A549 (cell line): ENCODE results near the gene STYXL1. TPM values are rescaled to one million over a fixed set of nuclear protein-coding genes. Genes with fewer than 3 reads are reported as not detected.

ENCODE experiments used
- ATAC-seq, 2 experiments: fragments of 200-7000 bp in 1 of 2; fragments of >200 bp in 1 of 2; cut with Nextera tagmentation in 1 of 2; cut with Tn5 transposase in 1 of 2; 3 replicates each; pipeline versions ENCODE4 v1.8.0 to v1.9.1; 2018 to 2020; ENCODE audit warnings: mild to moderate bottlenecking in 1 of 2, moderate library complexity in 1 of 2
- CTCF ChIA-PET: fragments of 300-600 bp; sonication (Branson Sonifier 250); formaldehyde crosslinking; extraction: SDS; loops from one replicate; lab custom pipeline; 2021; ENCODE audit warnings: antibody characterized with exemption, inconsistent platforms; lab: Yijun Ruan, JAX
- POLR2A ChIA-PET: fragments of 350-600 bp; formaldehyde crosslinking; extraction: SDS; loops from one replicate; lab custom pipeline; 2021; ENCODE audit warnings: antibody characterized with exemption, inconsistent platforms; lab: Yijun Ruan, JAX
- DNase-seq, 2 experiments: peaks; one replicate each; pipeline versions ENCODE4 v3.0.0 to v3.0.0-alpha.2; 2011 to 2016; ENCODE audit warnings: low read depth in 1 of 2, low spot score in 1 of 2
- FAIRE-seq: peaks from 2 replicates; lab custom pipeline; 2011; peaks lifted over from hg19 to GRCh38; lab: Jason Lieb, UNC
- H3K27ac ChIP-seq, 2 experiments: fragments of >200 bp; sonication (Bioruptor Twin); formaldehyde crosslinking; 3 replicates each; pipeline ENCODE4 v1.5.1; 2016 to 2017
- H3K4me1 ChIP-seq: fragments of >200 bp; sonication (Bioruptor Twin); formaldehyde crosslinking; 3 replicates; pipeline ENCODE4 v1.6.1; 2016
- H3K4me2 ChIP-seq: fragments of >200 bp; sonication (Bioruptor Twin); formaldehyde crosslinking; 3 replicates; pipeline ENCODE4 v1.6.1; 2016
- H3K4me3 ChIP-seq: fragments of >200 bp; sonication (Bioruptor Twin); formaldehyde crosslinking; 3 replicates; pipeline ENCODE4 v1.5.1; 2016
- H3K9me3 ChIP-seq: fragments of >200 bp; sonication (Bioruptor Twin); formaldehyde crosslinking; 3 replicates; pipeline ENCODE4 v1.6.1; 2016
- CBX2 ChIP-seq: fragments of 200-600 bp; sonication (generic); IDR thresholded peaks from 2 replicates; pipeline ENCODE4 v1.6.1; 2016; ENCODE audit warnings: low read depth, mild to moderate bottlenecking, borderline replicate concordance
- CEBPB ChIP-seq, 2 experiments: fragments of >200 bp in 1 of 2; sonication (Bioruptor Twin) in 1 of 2; formaldehyde crosslinking in 1 of 2; IDR thresholded peaks; 2 replicates each; pipeline ENCODE4 v1.6.1; 2012 to 2016
- CHD2 ChIP-seq: fragments of 150-350 bp; IDR thresholded peaks from 2 replicates; pipeline ENCODE4 v1.6.1; 2014; ENCODE audit warnings: low read length; ENCODE audit not compliant: partially characterized antibody
- FOXS1 ChIP-seq: fragments of 250-450 bp; sonication (Bioruptor Pico); IDR thresholded peaks from 2 replicates; pipeline ENCODE4 v1.5.0; 2020; ENCODE audit warnings: mild to moderate bottlenecking, moderate library complexity
- GATA3 ChIP-seq: IDR thresholded peaks from 2 replicates; pipeline ENCODE4 v1.6.1; 2012; ENCODE audit warnings: borderline replicate concordance
- HDAC2 ChIP-seq: fragments of 200-600 bp; sonication (generic); IDR thresholded peaks from 2 replicates; pipeline ENCODE4 v1.6.1; 2016
- HOXB13 ChIP-seq: fragments of 250-450 bp; sonication (Bioruptor Pico); IDR thresholded peaks from 2 replicates; pipeline ENCODE4 v1.5.0; 2020; ENCODE audit warnings: low read depth, mild to moderate bottlenecking, moderate library complexity
- MAFK ChIP-seq: fragments of 450-650 bp; IDR thresholded peaks from 2 replicates; pipeline ENCODE4 v1.6.1; 2014; ENCODE audit not compliant: partially characterized antibody
- RAD21 ChIP-seq, 2 experiments: fragments of >200 bp in 1 of 2; sonication (Bioruptor Twin) in 1 of 2; formaldehyde crosslinking in 1 of 2; IDR thresholded peaks in 1 of 2; conservative IDR thresholded peaks in 1 of 2; 2 replicates in 1 of 2; 3 replicates in 1 of 2; pipeline ENCODE4 v1.6.1; 2012 to 2018; ENCODE audit warnings: inconsistent platforms in 1 of 2
- RFX5 ChIP-seq: fragments of 450-650 bp; IDR thresholded peaks from 2 replicates; pipeline ENCODE4 v1.7.1; 2014; ENCODE audit warnings: antibody characterized with exemption, mild to moderate bottlenecking, moderate library complexity
- SREBF2 ChIP-seq: fragments of 450-650 bp; IDR thresholded peaks from 2 replicates; pipeline ENCODE4 v1.6.1; 2014; ENCODE audit warnings: mild to moderate bottlenecking, moderate library complexity
- TFCP2L1 ChIP-seq: fragments of 250-450 bp; sonication (Bioruptor Pico); IDR thresholded peaks from 2 replicates; pipeline ENCODE4 v1.5.0; 2021; ENCODE audit warnings: mild to moderate bottlenecking
- ZNF302 ChIP-seq: fragments of 250-450 bp; sonication (Bioruptor Pico); IDR thresholded peaks from 2 replicates; pipeline ENCODE4 v1.9.0; 2021; ENCODE audit warnings: inconsistent platforms, mild to moderate bottlenecking, moderate library complexity
- WGBS: methylation state at CpG from one replicate; pipeline ENCODE4 v1.1.6; 2017; ENCODE audit errors: missing lambda C conversion rate; 5-methylcytosine and 5-hydroxymethylcytosine counted together
- polyA plus RNA-seq, 4 experiments: library from polyadenylated mRNA; depleted of rRNA in 3 of 4; stranded (reverse); fragments of >200 nt; fragmentation: RNase III in 1 of 4; extraction: RNeasy Plus Mini Kit Qiagen cat#74134 plus additional on column Dnase treatment in 1 of 4; gene quantifications; 2 replicates in 3 of 4; 3 replicates in 1 of 4; pipeline ENCODE4 v1.2.3, GENCODE V29; 2011 to 2017
- TF ChIP-seq, protein P1 (sequence below): IDR thresholded peaks from 2 replicates; pipeline ENCODE4 v1.6.1; 2012
- TF ChIP-seq, protein P2 (sequence below): fragments of 450-650 bp; IDR thresholded peaks from 2 replicates; pipeline ENCODE4 v1.6.1; 2014; ENCODE audit warnings: antibody characterized with exemption
- TF ChIP-seq, protein P3 (sequence below): fragments of 150-350 bp; IDR thresholded peaks from 2 replicates; pipeline ENCODE4 v1.6.1; 2014; ENCODE audit warnings: low read depth, mild to moderate bottlenecking, low read length
- TF ChIP-seq, protein P4 (sequence below): fragments of 250-450 bp; sonication (Bioruptor Pico); IDR thresholded peaks from 2 replicates; pipeline ENCODE4 v1.5.0; 2020; ENCODE audit warnings: low read depth, mild to moderate bottlenecking, moderate library complexity

The STYXL1 gene
- polyA plus RNA-seq, 2 of the 4 experiments (the other 2 are of a cell fraction): 36.0 to 76.8 TPM

DNA sequence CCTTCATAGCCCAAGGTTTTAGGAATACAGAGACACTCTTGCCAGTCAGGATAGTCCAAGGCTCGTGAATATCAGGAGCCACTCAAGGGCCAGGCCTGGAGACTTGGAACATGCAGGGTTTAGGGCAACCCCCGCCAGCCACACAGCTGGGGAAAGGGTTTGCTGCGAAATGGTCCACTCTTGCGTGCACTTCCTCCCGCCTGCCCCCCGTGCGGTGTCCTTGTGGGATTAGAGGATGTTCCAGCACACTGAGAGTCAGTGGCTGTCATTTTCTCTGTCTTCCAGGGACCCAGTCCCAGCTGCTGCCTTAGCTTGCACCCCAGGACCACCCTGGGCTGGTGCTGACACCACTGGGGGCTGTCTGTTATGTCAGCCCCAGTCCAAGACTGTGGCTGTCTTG lies 94.4 kb downstream of the STYXL1 start:
- ATAC-seq (no peak; a peak in 1 of 6 replicates), FAIRE-seq (no peak), DNase-seq (no peak)
- Histone ChIP-seq H3K4me1 (peaks cover 50% of the 10 kb centered on the region), H3K9me3 (no peaks in the 10 kb centered on the region), H3K27ac (peak overlapping the region in 1 of 2 experiments; percentile 50; a peak in 2 of 6 replicates), H3K4me3 (no peak overlapping the region), H3K4me2 (no peak overlapping the region)
- ChIA-PET POLR2A (no interaction called here), CTCF (no interaction called here)
- no peak for TF ChIP-seq FOXS1 (CRISPR knock-in tag)
- TF ChIP-seq CHD2: no peak
- TF ChIP-seq HOXB13 (CRISPR knock-in tag): no peak
- TF ChIP-seq CBX2: no peak
- TF ChIP-seq, protein P1, sequence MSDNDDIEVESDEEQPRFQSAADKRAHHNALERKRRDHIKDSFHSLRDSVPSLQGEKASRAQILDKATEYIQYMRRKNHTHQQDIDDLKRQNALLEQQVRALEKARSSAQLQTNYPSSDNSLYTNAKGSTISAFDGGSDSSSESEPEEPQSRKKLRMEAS: no peak
- no peak for TF ChIP-seq CEBPB (IDR thresholded peaks at IDR 0.05)
- TF ChIP-seq, protein P2, sequence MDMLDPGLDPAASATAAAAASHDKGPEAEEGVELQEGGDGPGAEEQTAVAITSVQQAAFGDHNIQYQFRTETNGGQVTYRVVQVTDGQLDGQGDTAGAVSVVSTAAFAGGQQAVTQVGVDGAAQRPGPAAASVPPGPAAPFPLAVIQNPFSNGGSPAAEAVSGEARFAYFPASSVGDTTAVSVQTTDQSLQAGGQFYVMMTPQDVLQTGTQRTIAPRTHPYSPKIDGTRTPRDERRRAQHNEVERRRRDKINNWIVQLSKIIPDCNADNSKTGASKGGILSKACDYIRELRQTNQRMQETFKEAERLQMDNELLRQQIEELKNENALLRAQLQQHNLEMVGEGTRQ: no peak
- TF ChIP-seq MAFK: no peak
- TF ChIP-seq GATA3: no peak
- TF ChIP-seq, protein P3, sequence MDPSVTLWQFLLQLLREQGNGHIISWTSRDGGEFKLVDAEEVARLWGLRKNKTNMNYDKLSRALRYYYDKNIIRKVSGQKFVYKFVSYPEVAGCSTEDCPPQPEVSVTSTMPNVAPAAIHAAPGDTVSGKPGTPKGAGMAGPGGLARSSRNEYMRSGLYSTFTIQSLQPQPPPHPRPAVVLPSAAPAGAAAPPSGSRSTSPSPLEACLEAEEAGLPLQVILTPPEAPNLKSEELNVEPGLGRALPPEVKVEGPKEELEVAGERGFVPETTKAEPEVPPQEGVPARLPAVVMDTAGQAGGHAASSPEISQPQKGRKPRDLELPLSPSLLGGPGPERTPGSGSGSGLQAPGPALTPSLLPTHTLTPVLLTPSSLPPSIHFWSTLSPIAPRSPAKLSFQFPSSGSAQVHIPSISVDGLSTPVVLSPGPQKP: no peak
- no peak for TF ChIP-seq ZNF302 (CRISPR knock-in tag)
- TF ChIP-seq SREBF2: no peak
- TF ChIP-seq HDAC2: no peak
- TF ChIP-seq, protein P4, sequence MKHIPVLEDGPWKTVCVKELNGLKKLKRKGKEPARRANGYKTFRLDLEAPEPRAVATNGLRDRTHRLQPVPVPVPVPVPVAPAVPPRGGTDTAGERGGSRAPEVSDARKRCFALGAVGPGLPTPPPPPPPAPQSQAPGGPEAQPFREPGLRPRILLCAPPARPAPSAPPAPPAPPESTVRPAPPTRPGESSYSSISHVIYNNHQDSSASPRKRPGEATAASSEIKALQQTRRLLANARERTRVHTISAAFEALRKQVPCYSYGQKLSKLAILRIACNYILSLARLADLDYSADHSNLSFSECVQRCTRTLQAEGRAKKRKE (CRISPR knock-in tag): no peak
- WGBS: 91% methylated on average over 7 of the region's 7 CpGs

DNA sequence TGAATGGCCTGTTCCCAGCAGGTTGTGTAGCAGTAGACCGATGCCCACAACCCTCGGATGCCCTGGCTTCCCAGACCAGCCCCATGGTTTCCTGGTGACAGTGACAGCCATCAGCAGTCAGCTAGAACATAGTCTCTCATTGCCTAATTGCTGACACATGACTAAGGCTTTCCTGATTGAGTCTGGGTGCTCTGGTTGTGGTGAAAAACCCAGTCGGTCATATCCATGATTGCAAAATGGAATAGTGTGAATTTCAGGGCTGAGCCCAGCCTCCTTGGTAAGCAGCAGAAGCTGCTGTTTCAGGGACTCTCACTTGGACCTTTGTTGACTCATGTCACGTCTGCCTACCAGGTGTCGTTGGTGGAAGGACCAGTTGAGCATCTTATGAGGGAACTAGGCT lies 96.3 kb downstream of the STYXL1 start:
- Histone ChIP-seq H3K4me2 (peak overlapping the region; percentile 1; the same call in 1 of the 3 replicates), H3K4me3 (no peak overlapping the region), H3K9me3 (no peaks in the 10 kb centered on the region)
- no peak for FAIRE-seq
- POLR2A ChIA-PET: interaction anchor here (0.6 to 1.1 kb wide), 3 partner anchors 9 to 17 kb away, joined by 3 read pairs; no protein-coding TSS in a partner anchor
- WGBS: 65% methylated on average over 5 of the region's 5 CpGs
- no peak for TF ChIP-seq RAD21 (conservative IDR thresholded peaks at IDR 0.05 in 1 of 2, IDR thresholded peaks at IDR 0.05 in 1 of 2)
- TF ChIP-seq MAFK: peak; percentile 80
- TF ChIP-seq, all 56 proteins: peak for 1
- ATAC-seq (peak; percentile 22 to 51; a peak in 5 of 6 replicates), DNase-seq (peak in 1 of 2 experiments; percentile 44)
- Histone ChIP-seq H3K4me1 (peaks cover 33% of the 10 kb centered on the region), H3K27ac (peak overlapping the region in 1 of 2 experiments; percentile 61; a peak in 3 of 6 replicates)
- CTCF ChIA-PET: interaction anchor here (0.7 kb wide), 1 partner anchor 9 kb away, joined by 4 read pairs; no protein-coding TSS in a partner anchor

DNA sequence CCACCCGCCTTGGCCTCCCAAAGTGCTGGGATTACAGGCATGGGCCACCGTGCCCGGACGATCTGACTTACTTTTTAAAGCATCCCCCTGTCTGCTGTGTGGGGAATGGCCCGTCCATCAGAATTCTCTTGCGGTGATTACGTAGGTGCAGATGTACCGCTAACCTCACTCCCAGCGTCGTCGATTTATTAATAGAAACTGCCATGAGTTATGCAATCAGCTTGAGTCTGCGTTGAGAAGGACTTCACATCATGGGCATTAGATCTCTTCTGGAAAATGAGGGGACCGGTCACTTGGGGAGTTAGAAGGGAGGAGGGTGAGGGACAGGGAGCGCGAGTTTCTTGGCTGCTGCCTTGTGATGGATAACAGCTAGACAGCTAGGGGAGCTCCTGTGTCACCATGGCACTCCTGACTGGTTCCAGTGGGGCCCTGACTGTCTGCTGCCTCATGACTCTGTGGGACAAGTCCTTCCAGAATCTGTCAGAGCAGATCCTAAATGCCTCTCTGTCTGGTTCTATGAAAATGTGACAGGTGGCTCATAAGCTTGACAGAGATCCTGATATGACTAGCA lies 97.6 kb downstream of the STYXL1 start:
- peak overlapping the region in 1 of 2 experiments; percentile 51; a peak in 1 of 6 replicates for H3K27ac ChIP-seq
- DNase-seq (no peak), ATAC-seq (no peak), FAIRE-seq (no peak)
- TF ChIP-seq CEBPB (IDR thresholded peaks at IDR 0.05) (peak in 1 of 2 experiments; percentile 46; a peak in 1 of 4 replicates), RFX5 (no peak), TFCP2L1 (CRISPR knock-in tag) (no peak)
- H3K9me3 ChIP-seq: no peaks in the 10 kb centered on the region
- CTCF ChIA-PET: interaction anchor here (1.0 kb wide), 1 partner anchor 173 kb away, joined by 3 read pairs; no protein-coding TSS in a partner anchor
- H3K4me2 ChIP-seq: no peak overlapping the region
- H3K4me3 ChIP-seq: no peak overlapping the region
- H3K4me1 ChIP-seq: peaks cover 34% of the 10 kb centered on the region
- POLR2A ChIA-PET: no interaction called here
- WGBS: 84% methylated on average over 15 of the region's 15 CpGs
